Brain microvascular endothelial cell (primary cell): ENCODE results near the gene KDELR3.

Experiments
- DNase-seq: peaks from one replicate; pipeline ENCODE4 v3.0.0-alpha.2; 2020
- H3K27ac ChIP-seq: fragments of 250-450 bp; sonication (Bioruptor Pico); 2 replicates; pipeline ENCODE4 v1.5.1; 2020; ENCODE audit warnings: mild to moderate bottlenecking, moderate library complexity
- H3K27me3 ChIP-seq: fragments of 250-450 bp; sonication (Bioruptor Pico); replicated peaks from 2 replicates; pipeline ENCODE4 v1.5.1; 2020; ENCODE audit warnings: mild to moderate bottlenecking
- H3K36me3 ChIP-seq: fragments of 250-450 bp; sonication (Bioruptor Pico); replicated peaks from 2 replicates; pipeline ENCODE4 v1.5.1; 2020; ENCODE audit warnings: mild to moderate bottlenecking
- H3K4me3 ChIP-seq: 2 replicates; pipeline ENCODE4 v1.5.1; 2011; ENCODE audit warnings: low read depth, mild to moderate bottlenecking, control low read depth, low read length, moderate library complexity
- CTCF ChIP-seq: IDR thresholded peaks from 2 replicates; pipeline ENCODE4 v1.5.1; 2011; ENCODE audit warnings: low read depth, mild to moderate bottlenecking, moderate library complexity, low read length, control low read depth, inconsistent platforms; ENCODE audit errors: missing control alignments
- in situ Hi-C: cut with HindIII; loops from 2 replicates; pipeline ENCODE4 v1.10.0; 2017; ENCODE audit warnings: low sequenced_read_pairs, low pct_ligation_motif_present

The KDELR3 gene

GRCh38 chr22:38524429-38524828, 56.5 kb downstream of the KDELR3 start:
- no peak overlapping the region for H3K27ac ChIP-seq
- TF ChIP-seq CTCF: no peak
- DNase-seq: no peak
- H3K27me3 ChIP-seq: no peaks in the 10 kb centered on the region
- H3K36me3 ChIP-seq: no peaks in the 10 kb centered on the region
- in situ Hi-C loops: no loop called here
- H3K4me3 ChIP-seq: no peak overlapping the region

GRCh38 chr22:38531251-38531938, 63.5 kb downstream of the KDELR3 start:
- DNase-seq: no peak
- Histone ChIP-seq H3K4me3 (no peak overlapping the region), H3K36me3 (no peaks in the 10 kb centered on the region), H3K27me3 (no peaks in the 10 kb centered on the region), H3K27ac (no peak overlapping the region)
- in situ Hi-C loops: no loop called here
- no peak for TF ChIP-seq CTCF
